Urinary bladder (tissue), 4 donors: ENCODE data around the gene FOXP1. TPM values are rescaled to one million over a fixed set of nuclear protein-coding genes. Genes with fewer than 3 reads are reported as not detected.

Experiments
- DNase-seq: peaks from one replicate; pipeline ENCODE4 v3.0.0-alpha.2; 2015; ENCODE audit errors: extremely low spot score
- H3K27ac ChIP-seq: one replicate; pipeline ENCODE4 v1.5.1; 2013; ENCODE audit warnings: low read depth, mild to moderate bottlenecking, moderate library complexity
- H3K36me3 ChIP-seq: one replicate; pipeline ENCODE4 v1.6.1; 2013; ENCODE audit warnings: mild to moderate bottlenecking, moderate library complexity; ENCODE audit not compliant: insufficient read depth
- H3K4me1 ChIP-seq: one replicate; pipeline ENCODE4 v1.6.1; 2013; ENCODE audit warnings: mild to moderate bottlenecking, moderate library complexity; ENCODE audit not compliant: insufficient read depth
- H3K4me3 ChIP-seq: one replicate; pipeline ENCODE4 v1.5.1; 2013; ENCODE audit warnings: low read depth, low read length
- WGBS: extraction: QIAGEN DNeasy Blood & Tissue Kit; methylation state at CpG from one replicate; pipeline ENCODE4 v1.1.7; 2013; 5-methylcytosine and 5-hydroxymethylcytosine counted together
- polyA plus RNA-seq: library from polyadenylated mRNA; stranded (reverse); fragments of 200-250 nt; gene quantifications from one replicate; pipeline ENCODE4 v1.2.3, GENCODE V29; 2013
- total RNA-seq: library from RNA; depleted of rRNA; stranded (reverse); fragments of >200 nt; gene quantifications from one replicate; pipeline ENCODE4 v1.2.3, GENCODE V29; 2014
- donor health status: healthy with polysubstance abuse.
- donor health status: healthy.

The FOXP1 gene
- total and polyA plus RNA-seq, 2 donors: 27.4 to 176 TPM

DNA sequence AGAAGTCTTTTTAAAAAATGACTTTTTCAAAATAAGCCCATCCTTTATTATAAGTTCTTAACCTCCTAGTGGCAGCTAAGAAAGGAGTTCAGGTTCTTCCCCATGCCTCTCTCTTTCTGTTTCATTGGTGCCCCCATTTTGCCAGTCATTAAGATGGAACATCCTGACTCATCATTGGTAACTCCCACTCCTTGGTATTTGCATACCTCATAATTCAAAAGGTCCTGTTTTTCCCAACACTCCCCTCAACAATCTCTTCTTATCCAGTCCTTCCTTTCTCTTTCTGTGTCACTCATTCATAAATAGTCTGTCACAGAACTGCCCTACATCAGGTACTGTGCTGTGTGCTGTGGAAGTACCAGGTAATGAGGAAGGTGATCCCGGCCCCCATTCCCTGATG lies 394.0 kb downstream of the FOXP1 start:
- no peak for DNase-seq
- Histone ChIP-seq H3K36me3 (no peaks in the 10 kb centered on the region), H3K27ac (no peak overlapping the region), H3K4me1 (no peaks in the 10 kb centered on the region), H3K4me3 (no peak overlapping the region)
- WGBS: 97% methylated on average over 1 of the region's 1 CpG

DNA sequence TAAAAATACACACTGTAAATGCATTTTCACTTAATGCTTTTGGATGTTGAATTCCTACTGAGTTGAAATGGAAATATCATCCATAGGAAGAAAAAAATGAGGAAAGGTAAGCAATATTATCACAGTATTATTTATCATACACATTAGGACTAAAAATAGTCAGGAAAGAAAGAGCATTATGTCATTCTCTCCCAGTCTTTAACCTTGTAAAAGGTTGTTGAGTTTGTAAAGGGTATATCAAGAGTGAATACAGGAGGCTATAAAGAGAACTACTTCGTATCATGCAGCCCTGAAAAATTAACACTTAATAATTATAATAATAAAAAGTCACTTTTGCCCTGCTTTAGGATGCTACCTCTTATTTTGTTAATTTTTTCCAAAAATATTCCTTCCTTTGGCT lies 395.8 kb downstream of the FOXP1 start:
- 93% methylated on average over 1 of the region's 1 CpG for WGBS
- Histone ChIP-seq H3K4me1 (no peaks in the 10 kb centered on the region), H3K36me3 (no peaks in the 10 kb centered on the region), H3K4me3 (no peak overlapping the region), H3K27ac (no peak overlapping the region)
- no peak for DNase-seq

DNA sequence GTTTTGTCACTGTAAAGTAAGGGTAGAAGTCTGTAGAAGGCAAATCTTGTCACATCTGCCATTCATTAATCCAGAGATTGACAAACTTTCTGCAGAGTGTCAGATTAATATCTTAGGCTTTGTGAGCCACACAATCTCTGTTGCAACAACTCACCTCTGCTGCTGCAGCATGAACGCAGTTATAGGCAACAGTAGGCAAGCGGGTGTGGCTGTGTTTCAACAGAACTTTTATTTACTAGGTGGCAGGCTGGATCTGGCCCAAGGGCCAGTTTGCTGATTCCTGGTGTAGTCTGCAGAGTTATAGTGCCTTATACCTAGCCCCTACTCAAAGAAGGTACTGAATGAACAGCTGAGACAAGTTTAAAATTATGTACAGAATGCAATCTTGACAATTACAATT lies 396.7 kb downstream of the FOXP1 start:
- WGBS: 94% methylated on average over 2 of the region's 2 CpGs
- H3K4me3 ChIP-seq: no peak overlapping the region

GRCh38 chr3:71185733-71186455 lies 397.6 kb downstream of the FOXP1 start:
- no peak for DNase-seq
- H3K36me3 ChIP-seq: no peaks in the 10 kb centered on the region
- no peak overlapping the region for H3K27ac ChIP-seq
- no peak overlapping the region for H3K4me3 ChIP-seq
- WGBS: 83% methylated on average over 3 of the region's 3 CpGs
- no peaks in the 10 kb centered on the region for H3K4me1 ChIP-seq

More for the DNA sequence above, 396.7 kb downstream of the FOXP1 start:
- Histone ChIP-seq H3K27ac (no peak overlapping the region), H3K36me3 (no peaks in the 10 kb centered on the region), H3K4me1 (no peaks in the 10 kb centered on the region)
- DNase-seq: no peak

DNA sequence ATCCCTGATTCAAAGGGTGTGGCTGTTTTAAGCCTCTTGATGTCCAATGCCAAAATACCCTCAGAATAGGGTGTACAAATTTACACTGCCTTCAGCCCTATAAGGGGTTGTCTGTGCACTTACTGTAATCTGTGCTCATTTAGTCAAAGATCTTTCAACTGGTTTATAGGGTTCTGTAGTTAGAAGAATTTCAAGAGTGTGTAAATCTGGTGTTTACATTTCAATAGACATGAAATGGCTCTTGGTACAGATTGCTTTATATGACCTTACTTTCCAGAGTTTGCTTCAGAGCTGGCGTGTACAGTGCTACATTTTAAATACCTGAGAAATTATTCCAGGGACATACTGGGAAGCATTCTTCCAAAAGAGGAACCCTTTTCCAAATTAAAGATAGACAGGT lies 399.3 kb downstream of the FOXP1 start:
- H3K4me1 ChIP-seq: no peaks in the 10 kb centered on the region
- H3K4me3 ChIP-seq: no peak overlapping the region
- WGBS: 76% methylated on average over 1 of the region's 1 CpG
- no peaks in the 10 kb centered on the region for H3K36me3 ChIP-seq
- no peak overlapping the region for H3K27ac ChIP-seq
- no peak for DNase-seq

DNA sequence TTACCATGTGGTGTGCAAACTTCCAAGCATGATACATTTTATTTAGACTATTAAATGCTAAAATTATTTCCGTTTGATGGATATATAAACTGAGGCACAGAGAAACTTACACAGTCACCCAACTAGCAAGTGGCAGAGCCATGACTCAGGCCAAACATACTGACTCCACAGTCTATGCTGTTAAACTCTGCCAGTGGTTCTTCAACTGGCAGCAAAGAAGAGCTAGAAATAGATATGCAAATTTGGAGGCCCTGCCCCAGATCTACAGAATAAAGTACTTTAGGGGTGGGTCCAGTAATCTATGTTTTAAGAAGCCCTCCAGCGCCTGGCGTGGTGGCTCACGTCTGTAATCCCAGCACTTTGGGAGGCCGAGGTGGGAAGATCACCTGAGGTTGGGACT lies 400.0 kb downstream of the FOXP1 start:
- DNase-seq: no peak
- Histone ChIP-seq H3K4me3 (no peak overlapping the region), H3K36me3 (no peaks in the 10 kb centered on the region), H3K4me1 (no peaks in the 10 kb centered on the region), H3K27ac (no peak overlapping the region)
- WGBS: 97% methylated on average over 5 of the region's 5 CpGs

GRCh38 chr3:71180524-71180923 lies 403.0 kb downstream of the FOXP1 start:
- no peak overlapping the region for H3K27ac ChIP-seq
- 84% methylated on average over 6 of the region's 6 CpGs for WGBS
- H3K4me3 ChIP-seq: no peak overlapping the region
- H3K4me1 ChIP-seq: no peaks in the 10 kb centered on the region
- H3K36me3 ChIP-seq: no peaks in the 10 kb centered on the region
- DNase-seq: no peak

DNA sequence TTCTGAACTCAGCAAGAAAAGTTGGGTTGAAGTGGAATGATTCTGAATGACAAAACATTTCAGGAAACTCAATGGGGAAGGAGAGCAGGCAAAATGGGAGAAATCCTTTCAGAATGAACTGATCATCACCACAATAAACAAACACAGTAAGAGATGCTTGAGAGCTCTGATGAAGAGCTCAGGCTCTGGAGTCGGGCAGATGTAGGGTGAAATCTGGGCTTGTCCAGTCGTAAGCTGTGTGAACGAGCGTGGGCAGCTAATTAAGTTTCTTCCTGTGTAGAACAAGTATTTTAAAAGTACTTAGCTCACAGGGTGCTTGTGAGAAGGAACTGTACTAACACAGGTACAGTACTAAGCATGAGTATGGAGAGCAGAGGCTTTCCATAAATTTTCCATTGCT lies 406.2 kb downstream of the FOXP1 start:
- 97% methylated on average over 4 of the region's 4 CpGs for WGBS
- Histone ChIP-seq H3K4me1 (no peaks in the 10 kb centered on the region), H3K27ac (no peak overlapping the region), H3K4me3 (no peak overlapping the region), H3K36me3 (no peaks in the 10 kb centered on the region)
- DNase-seq: no peak

DNA sequence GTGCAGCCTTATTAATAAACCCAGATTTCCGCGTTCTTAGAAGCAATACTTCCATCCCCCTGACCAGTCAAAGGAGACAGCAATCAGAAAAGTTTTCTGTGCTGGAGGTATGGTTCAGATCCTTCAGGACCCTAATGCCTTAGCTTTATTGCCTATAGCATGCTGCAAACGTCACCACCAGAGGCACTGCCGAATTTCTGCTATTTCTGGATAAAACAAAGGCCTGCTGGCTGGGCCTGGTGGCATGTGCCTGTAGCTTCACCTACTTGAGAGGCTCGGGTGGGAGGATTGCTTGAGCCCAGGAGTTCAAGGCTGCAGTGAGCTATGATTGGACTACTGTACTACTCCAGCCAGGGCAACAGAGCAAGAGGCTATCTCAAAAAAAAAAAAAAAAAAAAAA lies 407.2 kb downstream of the FOXP1 start:
- H3K4me3 ChIP-seq: no peak overlapping the region
- peaks cover 2% of the 10 kb centered on the region for H3K36me3 ChIP-seq
- 90% methylated on average over 5 of the region's 5 CpGs for WGBS
- no peak for DNase-seq
- no peaks in the 10 kb centered on the region for H3K4me1 ChIP-seq
- no peak overlapping the region for H3K27ac ChIP-seq

DNA sequence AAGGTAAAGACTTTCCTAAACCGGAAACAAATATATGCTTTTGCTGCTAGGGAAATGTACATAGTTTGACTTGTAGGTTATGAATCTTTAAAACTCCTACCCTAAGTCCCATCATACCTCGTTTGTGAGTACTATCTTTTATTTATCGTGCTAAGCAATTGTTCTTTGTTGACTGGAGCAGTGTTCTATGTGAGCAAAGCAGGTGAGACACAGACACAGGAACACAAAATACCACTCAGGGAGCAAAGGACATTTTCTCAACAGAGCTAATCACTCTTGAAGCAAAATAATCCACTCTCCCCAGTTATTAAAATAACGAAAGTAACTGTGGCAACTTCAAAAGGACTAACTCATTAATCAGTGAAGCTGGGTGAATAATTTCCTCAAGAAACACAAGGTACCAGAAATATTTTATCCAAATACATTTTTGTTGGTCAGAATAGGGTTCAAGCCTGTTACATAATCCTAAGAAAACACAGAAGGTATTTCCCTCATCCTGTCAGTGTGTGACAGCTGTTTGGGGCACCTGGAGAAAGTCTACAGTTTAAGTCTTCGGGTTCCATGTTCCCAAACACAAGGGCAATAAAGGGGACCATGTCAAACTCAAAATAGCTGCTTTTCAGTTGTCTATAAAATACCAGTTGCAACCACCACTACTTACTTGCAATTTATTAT lies 407.7 kb downstream of the FOXP1 start:
- Histone ChIP-seq H3K27ac (no peak overlapping the region), H3K4me3 (no peak overlapping the region), H3K4me1 (no peaks in the 10 kb centered on the region), H3K36me3 (peaks cover 2% of the 10 kb centered on the region)
- no peak for DNase-seq
- WGBS: 90% methylated on average over 5 of the region's 5 CpGs

- 89% methylated on average over 2 of the region's 2 CpGs for WGBS
- Histone ChIP-seq H3K4me3 (no peak overlapping the region), H3K27ac (no peak overlapping the region), H3K4me1 (no peaks in the 10 kb centered on the region), H3K36me3 (peaks cover 2% of the 10 kb centered on the region)
- no peak for DNase-seq
Measured at GRCh38 chr3:71172951-71173350, 410.6 kb downstream of the FOXP1 start.

DNA sequence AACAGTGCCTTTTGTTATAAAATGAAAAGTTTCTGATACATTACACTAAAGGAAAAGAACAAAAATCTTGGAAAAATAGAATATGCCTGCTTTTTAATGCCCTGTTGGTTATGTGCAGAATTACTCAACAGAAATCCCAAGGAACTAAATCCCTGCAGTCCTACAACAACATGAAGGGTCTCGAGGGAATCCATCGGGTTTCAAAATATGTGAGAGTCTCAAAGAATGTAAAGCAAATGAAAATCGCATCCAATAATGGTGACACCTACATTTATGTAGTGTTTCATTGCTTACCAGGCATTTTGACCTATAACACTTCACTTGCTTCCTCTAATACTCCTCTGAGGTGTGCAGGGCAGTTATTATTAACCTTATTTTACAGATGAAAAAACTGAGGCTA lies 411.3 kb downstream of the FOXP1 start:
- H3K4me3 ChIP-seq: no peak overlapping the region
- no peak overlapping the region for H3K27ac ChIP-seq
- WGBS: 88% methylated on average over 3 of the region's 3 CpGs
- no peak for DNase-seq
- H3K4me1 ChIP-seq: no peaks in the 10 kb centered on the region
- H3K36me3 ChIP-seq: peaks cover 2% of the 10 kb centered on the region

DNA sequence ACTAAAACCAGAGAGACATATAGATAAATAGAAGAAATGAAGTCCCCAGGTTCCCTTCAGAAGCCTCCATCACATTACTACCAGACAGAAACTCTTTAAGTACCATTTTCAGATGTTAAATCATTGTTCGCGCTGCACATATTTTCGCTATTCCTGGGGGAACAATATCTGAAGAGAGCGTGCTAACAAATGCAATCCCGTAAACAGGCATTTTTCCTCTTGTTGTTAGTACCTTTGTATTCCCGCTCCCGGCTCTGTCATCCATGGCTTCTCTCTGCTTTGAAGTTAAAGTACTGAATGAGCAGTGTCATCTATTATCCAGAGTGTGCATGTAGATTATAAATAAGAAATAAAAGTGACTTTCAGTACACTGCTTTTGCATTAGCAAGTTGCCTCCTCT lies 412.3 kb downstream of the FOXP1 start:
- H3K4me3 ChIP-seq: no peak overlapping the region
- H3K27ac ChIP-seq: no peak overlapping the region
- H3K4me1 ChIP-seq: no peaks in the 10 kb centered on the region
- H3K36me3 ChIP-seq: peaks cover 2% of the 10 kb centered on the region
- WGBS: 96% methylated on average over 7 of the region's 7 CpGs
- DNase-seq: no peak

GRCh38 chr3:71168880-71169411 lies 414.6 kb downstream of the FOXP1 start:
- 60% methylated on average over 11 of the region's 11 CpGs for WGBS
- Histone ChIP-seq H3K4me3 (no peak overlapping the region), H3K4me1 (no peaks in the 10 kb centered on the region)

More at GRCh38 chr3:71168880-71169411, 414.6 kb downstream of the FOXP1 start:
- H3K36me3 ChIP-seq: peaks cover 2% of the 10 kb centered on the region
- H3K27ac ChIP-seq: no peak overlapping the region
- DNase-seq: no peak
